Thyroid gland (tissue), 4 donors: ENCODE measurements around the gene ANKRD60.

ENCODE experiments used
- POLR2A ChIP-seq, 2 donors: fragments of 450-650 bp; IDR thresholded peaks; one replicate each; pipeline ENCODE4 v1.6.1; 2017; ENCODE audit warnings: antibody characterized with exemption in 2 of 2, mild to moderate bottlenecking in 2 of 2, moderate library complexity in 1 of 2
- TF ChIP-seq, protein P1 (sequence below), 6 experiments: fragments of 200-600 bp in 3 of 6; fragments of 450-650 bp in 3 of 6; sonication (generic) in 3 of 6; IDR thresholded peaks; one replicate each; pipeline ENCODE4 v1.5.1; 2016 to 2019; ENCODE audit warnings: antibody characterized with exemption in 6 of 6, mild to moderate bottlenecking in 2 of 6, inconsistent platforms in 1 of 6, moderate library complexity in 1 of 6

- TF ChIP-seq, protein P1, sequence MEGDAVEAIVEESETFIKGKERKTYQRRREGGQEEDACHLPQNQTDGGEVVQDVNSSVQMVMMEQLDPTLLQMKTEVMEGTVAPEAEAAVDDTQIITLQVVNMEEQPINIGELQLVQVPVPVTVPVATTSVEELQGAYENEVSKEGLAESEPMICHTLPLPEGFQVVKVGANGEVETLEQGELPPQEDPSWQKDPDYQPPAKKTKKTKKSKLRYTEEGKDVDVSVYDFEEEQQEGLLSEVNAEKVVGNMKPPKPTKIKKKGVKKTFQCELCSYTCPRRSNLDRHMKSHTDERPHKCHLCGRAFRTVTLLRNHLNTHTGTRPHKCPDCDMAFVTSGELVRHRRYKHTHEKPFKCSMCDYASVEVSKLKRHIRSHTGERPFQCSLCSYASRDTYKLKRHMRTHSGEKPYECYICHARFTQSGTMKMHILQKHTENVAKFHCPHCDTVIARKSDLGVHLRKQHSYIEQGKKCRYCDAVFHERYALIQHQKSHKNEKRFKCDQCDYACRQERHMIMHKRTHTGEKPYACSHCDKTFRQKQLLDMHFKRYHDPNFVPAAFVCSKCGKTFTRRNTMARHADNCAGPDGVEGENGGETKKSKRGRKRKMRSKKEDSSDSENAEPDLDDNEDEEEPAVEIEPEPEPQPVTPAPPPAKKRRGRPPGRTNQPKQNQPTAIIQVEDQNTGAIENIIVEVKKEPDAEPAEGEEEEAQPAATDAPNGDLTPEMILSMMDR (IDR thresholded peaks at IDR 0.05): no peak
- no peak for TF ChIP-seq POLR2A (IDR thresholded peaks at IDR 0.05)
Measured at GRCh38 chr20:58235010-58235409, 6.6 kb upstream of the ANKRD60 start.
